ENCODE results near the gene SLC6A8. TPM values are rescaled to one million over a fixed set of nuclear protein-coding genes. Genes with fewer than 3 reads are reported as not detected.
A peak's percentile ranks its signal among the peaks of the same experiment; 100 is the strongest.

SLC6A8 gene
- total RNA-seq, 1 donor from 2014 or later: 94.1 TPM

DNA sequence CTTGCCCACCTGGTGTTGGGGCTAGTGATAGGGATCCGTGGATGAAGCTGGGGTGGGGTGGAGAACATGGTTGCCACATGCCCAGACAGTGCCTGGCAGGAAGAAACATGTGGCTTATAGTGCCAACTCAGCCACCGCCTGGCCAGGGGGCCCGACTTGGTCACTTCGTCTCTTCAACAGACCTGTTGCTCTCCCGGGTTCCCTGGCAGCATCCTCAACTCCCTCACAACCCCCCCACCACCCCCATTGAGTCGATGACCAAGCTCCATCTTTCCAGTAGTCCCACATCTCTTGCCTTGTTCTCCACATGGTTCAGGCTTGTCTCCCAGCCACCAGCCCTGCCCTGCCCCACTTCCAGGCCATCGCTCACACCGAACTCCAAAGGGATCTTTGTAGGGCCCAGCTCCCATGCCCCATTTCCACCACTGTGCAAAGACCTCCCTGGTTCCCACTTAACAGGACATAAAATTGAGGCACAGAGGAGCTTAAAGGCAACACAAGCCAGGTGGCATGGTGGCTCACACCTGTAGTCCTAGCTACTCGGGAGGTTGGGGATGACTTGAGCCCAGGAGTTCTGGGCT is 21.9 kb upstream of the SLC6A8 start:
- Histone ChIP-seq H3K9ac (no peak overlapping the region), H3K27me3 (peaks cover 34% of the 10 kb centered on the region), H3K4me1 (no peaks in the 10 kb centered on the region), H3K4me3 (no peak overlapping the region), H3F3A (ENCODE audit: low read depth) (no peaks in the 10 kb centered on the region), H3K9me3 (ENCODE audit: low read depth) (no peaks in the 10 kb centered on the region), H3K36me3 (no peaks in the 10 kb centered on the region), H2AFZ (replicated peaks) (no peak overlapping the region), H3K27ac (no peak overlapping the region), H4K20me1 (ENCODE audit: low read depth) (no peaks in the 10 kb centered on the region), H3K79me2 (ENCODE audit: low read depth) (no peaks in the 10 kb centered on the region), H3K4me2 (no peak overlapping the region)
- H3K4me3 Mint-ChIP-seq: no peak overlapping the region
- DNase-seq (ENCODE audit: low spot score): no peak
- H3K36me3 Mint-ChIP-seq: peaks cover 2% of the 10 kb centered on the region
- H3K27ac Mint-ChIP-seq: no peak overlapping the region
- TF ChIP-seq EZH2 (IDR thresholded peaks at IDR 0.05) (no peak), EZH2phosphoT487 (IDR thresholded peaks at IDR 0.05) (no peak)
- TF ChIP-seq, protein P1, sequence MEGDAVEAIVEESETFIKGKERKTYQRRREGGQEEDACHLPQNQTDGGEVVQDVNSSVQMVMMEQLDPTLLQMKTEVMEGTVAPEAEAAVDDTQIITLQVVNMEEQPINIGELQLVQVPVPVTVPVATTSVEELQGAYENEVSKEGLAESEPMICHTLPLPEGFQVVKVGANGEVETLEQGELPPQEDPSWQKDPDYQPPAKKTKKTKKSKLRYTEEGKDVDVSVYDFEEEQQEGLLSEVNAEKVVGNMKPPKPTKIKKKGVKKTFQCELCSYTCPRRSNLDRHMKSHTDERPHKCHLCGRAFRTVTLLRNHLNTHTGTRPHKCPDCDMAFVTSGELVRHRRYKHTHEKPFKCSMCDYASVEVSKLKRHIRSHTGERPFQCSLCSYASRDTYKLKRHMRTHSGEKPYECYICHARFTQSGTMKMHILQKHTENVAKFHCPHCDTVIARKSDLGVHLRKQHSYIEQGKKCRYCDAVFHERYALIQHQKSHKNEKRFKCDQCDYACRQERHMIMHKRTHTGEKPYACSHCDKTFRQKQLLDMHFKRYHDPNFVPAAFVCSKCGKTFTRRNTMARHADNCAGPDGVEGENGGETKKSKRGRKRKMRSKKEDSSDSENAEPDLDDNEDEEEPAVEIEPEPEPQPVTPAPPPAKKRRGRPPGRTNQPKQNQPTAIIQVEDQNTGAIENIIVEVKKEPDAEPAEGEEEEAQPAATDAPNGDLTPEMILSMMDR (IDR thresholded peaks at IDR 0.05): no peak
- H3K9me3 Mint-ChIP-seq: peaks cover 45% of the 10 kb centered on the region
- H3K27me3 Mint-ChIP-seq (ENCODE audit: insufficient read depth, low read depth): peaks cover 20% of the 10 kb centered on the region
- H3K4me1 Mint-ChIP-seq: peaks cover 8% of the 10 kb centered on the region

DNA sequence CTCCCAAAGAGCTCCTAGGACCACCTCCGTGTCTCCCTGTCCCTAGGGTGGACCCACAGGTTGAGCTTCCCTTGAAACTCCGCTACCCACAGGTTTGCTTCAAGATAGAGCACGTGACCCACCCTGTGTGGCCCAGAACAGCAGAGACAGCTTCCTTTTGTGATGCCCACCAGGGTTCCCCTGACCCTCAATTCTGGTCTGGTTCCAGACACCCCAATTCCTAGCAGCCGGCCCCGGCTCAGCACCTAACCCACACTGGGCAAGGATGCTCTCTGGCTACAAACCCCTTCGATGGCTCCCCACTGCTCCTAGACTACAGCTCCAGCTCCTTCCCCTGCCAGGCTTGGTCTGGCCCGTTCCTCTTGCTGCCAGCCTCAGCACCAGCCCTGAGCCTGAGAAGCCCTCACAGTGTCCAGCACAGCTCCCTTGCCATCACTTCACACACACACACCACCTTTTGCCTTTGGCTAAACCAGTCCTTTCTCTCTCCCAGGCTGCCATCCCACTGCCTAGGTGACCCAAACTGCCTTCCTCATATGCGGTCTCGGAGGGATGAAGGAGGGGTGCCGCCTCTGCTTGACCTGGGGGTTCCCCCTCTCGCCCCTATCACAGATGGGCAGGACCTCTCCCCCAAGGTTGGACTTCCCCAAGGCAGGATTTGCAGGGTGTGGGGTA is 20.3 kb upstream of the SLC6A8 start:
- Mint-ChIP-seq H3K9me3 (peaks cover 38% of the 10 kb centered on the region), H3K27ac (peak overlapping the region; percentile 70), H3K27me3 (ENCODE audit: insufficient read depth, low read depth) (peaks cover 21% of the 10 kb centered on the region), H3K4me1 (peaks cover 8% of the 10 kb centered on the region), H3K4me3 (peak overlapping the region; percentile 60), H3K36me3 (peaks cover 2% of the 10 kb centered on the region)
- DNase-seq (ENCODE audit: low spot score): no peak
- Histone ChIP-seq H3K4me1 (no peaks in the 10 kb centered on the region), H3K4me3 (peak overlapping the region; percentile 26), H3K36me3 (no peaks in the 10 kb centered on the region), H3K4me2 (peak overlapping the region; percentile 55), H2AFZ (replicated peaks) (no peak overlapping the region), H3K27ac (no peak overlapping the region), H3K9ac (no peak overlapping the region), H3K79me2 (ENCODE audit: low read depth) (no peaks in the 10 kb centered on the region), H3K9me3 (ENCODE audit: low read depth) (no peaks in the 10 kb centered on the region), H4K20me1 (ENCODE audit: low read depth) (no peaks in the 10 kb centered on the region), H3K27me3 (peaks cover 18% of the 10 kb centered on the region), H3F3A (ENCODE audit: low read depth) (no peaks in the 10 kb centered on the region)
- TF ChIP-seq EZH2 (IDR thresholded peaks at IDR 0.05) (no peak), EZH2phosphoT487 (IDR thresholded peaks at IDR 0.05) (no peak)
- TF ChIP-seq, protein P1 (IDR thresholded peaks at IDR 0.05): no peak

DNA sequence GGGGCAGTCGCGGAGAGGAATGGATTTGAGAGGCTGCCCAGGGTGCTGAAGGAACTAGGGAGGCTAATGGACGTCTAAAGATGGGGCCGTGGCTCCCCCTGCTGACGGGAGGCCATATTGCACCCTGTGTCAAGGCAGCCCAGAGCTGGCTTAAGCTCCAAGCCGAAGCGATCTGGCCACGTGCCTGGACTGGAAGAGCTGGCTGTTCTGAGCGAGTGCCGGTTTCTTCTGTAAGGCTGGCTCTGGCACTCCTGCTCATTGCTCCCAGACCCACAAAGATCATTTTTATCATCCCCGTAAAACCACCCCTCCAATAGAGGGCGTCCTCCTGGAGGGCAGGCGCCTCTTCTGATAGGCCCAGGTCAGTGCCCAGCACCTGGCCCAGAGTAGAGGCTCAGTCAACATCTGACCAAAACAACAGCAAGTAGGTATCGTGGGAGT is 19.8 kb upstream of the SLC6A8 start:
- Histone ChIP-seq H3K4me2 (peak overlapping the region; percentile 55), H3K4me3 (peak overlapping the region; percentile 26), H3F3A (ENCODE audit: low read depth) (no peaks in the 10 kb centered on the region), H2AFZ (replicated peaks) (no peak overlapping the region), H3K36me3 (no peaks in the 10 kb centered on the region), H3K27me3 (peaks cover 13% of the 10 kb centered on the region), H3K4me1 (no peaks in the 10 kb centered on the region), H4K20me1 (ENCODE audit: low read depth) (no peaks in the 10 kb centered on the region), H3K9me3 (ENCODE audit: low read depth) (no peaks in the 10 kb centered on the region), H3K9ac (no peak overlapping the region), H3K79me2 (ENCODE audit: low read depth) (no peaks in the 10 kb centered on the region), H3K27ac (no peak overlapping the region)
- H3K27ac Mint-ChIP-seq: no peak overlapping the region
- peak overlapping the region; percentile 60 for H3K4me3 Mint-ChIP-seq
- DNase-seq (ENCODE audit: low spot score): peak; percentile 82
- peaks cover 21% of the 10 kb centered on the region for H3K27me3 Mint-ChIP-seq (ENCODE audit: insufficient read depth, low read depth)
- peaks cover 11% of the 10 kb centered on the region for H3K4me1 Mint-ChIP-seq
- TF ChIP-seq EZH2phosphoT487 (IDR thresholded peaks at IDR 0.05) (no peak), EZH2 (IDR thresholded peaks at IDR 0.05) (no peak)
- TF ChIP-seq, protein P1 (IDR thresholded peaks at IDR 0.05): peak; percentile 69
- peaks cover 41% of the 10 kb centered on the region for H3K9me3 Mint-ChIP-seq
- peaks cover 2% of the 10 kb centered on the region for H3K36me3 Mint-ChIP-seq

All from neural progenitor cell (in vitro differentiated cells).